NOMO-1 treated with dmso at 0.1 percent for 144 hours (cell line): Measurements from ENCODE around the gene CSF3.
A peak's percentile ranks its signal among the peaks of the same experiment; 100 is the strongest.

ENCODE experiments used
- DNase-seq: peaks from one replicate; lab custom pipeline; 2025; ENCODE audit not compliant: unreplicated experiment; lab: John Stamatoyannopoulos, UW

The CSF3 gene

GRCh38 chr17:40023590-40024292, 8.5 kb downstream of the CSF3 start:
- DNase-seq = no peak

GRCh38 chr17:40024901-40025300, 9.7 kb downstream of the CSF3 start:
- DNase-seq = no peak

- DNase-seq = no peak
These were observed 10.3 kb downstream of the CSF3 start for GRCh38 chr17:40025559-40025958.

GRCh38 chr17:40025991-40026815, 11.0 kb downstream of the CSF3 start:
- DNase-seq = no peak

- DNase-seq = peak; percentile 7
These were observed 11.8 kb downstream of the CSF3 start for GRCh38 chr17:40026816-40027613.

GRCh38 chr17:40027614-40028012, 12.4 kb downstream of the CSF3 start:
- no peak for DNase-seq

- no peak for DNase-seq
These were observed 13.4 kb downstream of the CSF3 start for GRCh38 chr17:40028595-40028994.

GRCh38 chr17:40031706-40032105, 16.5 kb downstream of the CSF3 start:
- no peak for DNase-seq

- no peak for DNase-seq
These were observed 17.4 kb downstream of the CSF3 start for GRCh38 chr17:40032322-40033320.

GRCh38 chr17:40033339-40033738, 18.1 kb downstream of the CSF3 start:
- no peak for DNase-seq

- DNase-seq = no peak
These were observed 19.4 kb downstream of the CSF3 start for GRCh38 chr17:40034426-40035161.

- no peak for DNase-seq
These were observed 19.9 kb downstream of the CSF3 start for GRCh38 chr17:40035162-40035559.

GRCh38 chr17:40038882-40039513, 23.8 kb downstream of the CSF3 start:
- DNase-seq = no peak

- no peak for DNase-seq
These were observed 26.0 kb downstream of the CSF3 start for GRCh38 chr17:40041196-40041595.

- DNase-seq = no peak
These were observed 41.3 kb downstream of the CSF3 start for GRCh38 chr17:40056379-40057015.

- no peak for DNase-seq
These were observed 43.0 kb downstream of the CSF3 start for GRCh38 chr17:40058186-40058784.

- DNase-seq = no peak
These were observed 43.6 kb downstream of the CSF3 start for GRCh38 chr17:40058865-40059264.

GRCh38 chr17:40059729-40060475, 44.7 kb downstream of the CSF3 start:
- no peak for DNase-seq
